GM19397 (cell line): ENCODE measurements around the gene SLC10A3.
A peak's percentile ranks its signal among the peaks of the same experiment; 100 is the strongest.
"Not testable (repeated sequence)": the region's sequence is repeated elsewhere in the genome, so short reads cannot be mapped to it uniquely, and the experiment has no call there.

Experiments
- ATAC-seq: cut with Tn5 transposase; IDR thresholded peaks from one replicate; pipeline ENCODE4 v1.9.1; 2021; ENCODE audit warnings: mild to moderate bottlenecking, moderate library complexity; ENCODE audit not compliant: unreplicated experiment

Gene SLC10A3

DNA sequence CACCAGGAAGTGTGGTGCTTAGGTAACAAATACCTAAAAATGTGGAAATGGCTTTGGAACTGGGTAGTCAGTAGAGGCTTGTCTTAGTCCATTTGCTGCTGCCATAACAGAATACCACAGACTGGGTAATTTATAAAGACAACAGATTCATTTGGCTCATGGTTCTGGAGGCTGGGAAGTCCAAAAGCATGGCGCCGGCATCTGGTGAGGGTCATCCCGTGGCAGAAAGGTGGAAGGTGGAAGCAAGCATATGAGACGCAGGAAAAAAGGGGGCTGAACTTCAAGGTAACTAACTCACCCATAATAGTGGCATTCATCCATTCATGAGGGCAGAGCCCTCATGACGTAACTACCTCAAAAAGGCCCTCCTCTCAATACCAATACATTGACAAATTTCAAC, 19.0 kb upstream of the SLC10A3 start:
- no peak for ATAC-seq

DNA sequence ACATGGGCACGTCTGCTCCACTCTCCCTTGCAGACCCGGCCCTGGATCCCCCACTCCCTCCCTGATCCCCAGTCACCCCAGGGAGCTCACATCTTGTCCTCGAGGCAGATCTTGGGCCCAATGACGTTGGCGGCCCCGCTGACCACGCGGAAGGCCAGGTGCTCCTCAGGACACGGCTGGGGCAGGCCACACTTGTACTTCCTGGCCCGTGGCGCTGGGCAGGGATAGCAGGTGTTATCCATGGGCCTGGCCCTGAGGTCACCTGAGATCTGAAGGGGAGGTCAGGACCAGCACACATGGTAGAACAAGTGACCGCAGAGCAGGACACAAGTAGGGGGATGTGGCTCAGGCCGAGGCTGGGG, 17.9 kb upstream of the SLC10A3 start:
- ATAC-seq, result no peak

DNA sequence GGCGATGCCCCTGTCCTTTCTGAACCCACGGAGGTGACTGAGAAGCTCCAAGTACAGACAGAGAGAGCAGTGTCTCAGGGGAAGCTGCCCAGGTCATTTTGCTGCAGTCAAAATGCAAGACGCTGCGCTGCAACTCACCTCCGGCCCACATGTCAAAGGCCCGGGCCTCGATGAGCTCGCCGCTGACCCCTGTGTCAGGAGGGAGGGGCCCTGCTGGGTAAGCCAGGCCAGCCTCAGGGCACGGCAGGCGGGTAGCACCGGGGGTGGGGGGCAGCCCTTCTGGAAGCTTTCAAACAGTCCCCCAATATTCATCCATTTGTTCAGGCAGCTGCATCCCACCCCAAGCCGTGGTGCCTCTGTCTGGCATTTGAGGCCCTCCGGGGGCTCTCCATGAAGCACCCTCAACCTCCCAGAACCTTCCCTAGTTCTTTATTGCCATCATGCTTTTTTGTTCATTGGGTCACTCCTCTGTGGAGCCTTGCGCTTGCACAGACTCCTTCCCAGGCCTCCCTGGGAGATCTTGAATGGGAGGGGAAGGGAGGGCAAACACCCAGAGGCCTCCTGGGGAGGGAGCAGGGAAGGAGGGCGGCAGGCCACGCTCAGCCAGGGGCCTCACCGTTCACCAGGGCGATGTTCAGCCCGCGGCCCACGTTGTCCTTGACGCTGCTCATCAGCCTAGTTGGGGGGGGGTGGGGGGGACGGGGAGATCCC, 17.4 kb upstream of the SLC10A3 start:
- ATAC-seq, result no peak

- ATAC-seq, result no peak
Observed at GRCh38 chrX:154506483-154507332, 16.3 kb upstream of the SLC10A3 start.

DNA sequence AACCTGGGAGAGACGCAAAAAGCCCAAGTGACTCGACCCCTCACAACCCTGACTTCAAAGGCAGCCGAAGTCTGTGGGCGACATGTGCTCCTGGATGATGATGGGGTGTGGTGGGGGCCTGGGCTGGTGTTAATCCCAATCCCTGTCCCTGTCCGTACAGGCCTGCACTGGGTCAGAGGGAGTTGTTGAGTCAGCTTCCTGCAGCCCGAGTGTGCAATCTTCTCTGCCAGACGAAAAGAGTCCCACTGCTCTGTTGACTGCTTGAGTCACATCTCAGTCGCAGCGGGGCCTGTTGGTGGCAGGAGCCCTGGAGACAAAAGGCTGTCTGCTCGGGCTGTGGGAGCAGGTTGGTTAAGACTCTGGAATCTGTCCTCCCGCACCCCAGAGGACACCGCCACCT, 15.3 kb upstream of the SLC10A3 start:
- ATAC-seq, result no peak

DNA sequence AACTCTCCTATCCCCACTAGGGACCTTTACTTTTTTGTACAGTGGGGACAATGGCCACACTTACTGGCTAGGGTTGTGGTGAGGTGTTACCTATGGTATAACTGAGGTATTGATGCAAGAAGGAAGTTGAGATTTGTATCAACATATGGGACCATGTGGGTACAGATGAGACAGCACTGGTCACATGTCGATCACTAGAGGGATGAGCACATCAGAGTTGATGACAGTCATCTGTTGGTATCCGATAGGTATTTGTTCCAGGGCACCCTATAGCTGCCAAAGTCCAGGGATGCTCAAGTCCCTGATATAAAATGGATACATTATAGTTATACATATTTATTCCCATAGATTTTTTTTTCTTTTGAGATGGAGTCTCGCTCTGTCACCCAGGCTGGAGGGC, 12.6 kb upstream of the SLC10A3 start:
- ATAC-seq, result no peak

DNA sequence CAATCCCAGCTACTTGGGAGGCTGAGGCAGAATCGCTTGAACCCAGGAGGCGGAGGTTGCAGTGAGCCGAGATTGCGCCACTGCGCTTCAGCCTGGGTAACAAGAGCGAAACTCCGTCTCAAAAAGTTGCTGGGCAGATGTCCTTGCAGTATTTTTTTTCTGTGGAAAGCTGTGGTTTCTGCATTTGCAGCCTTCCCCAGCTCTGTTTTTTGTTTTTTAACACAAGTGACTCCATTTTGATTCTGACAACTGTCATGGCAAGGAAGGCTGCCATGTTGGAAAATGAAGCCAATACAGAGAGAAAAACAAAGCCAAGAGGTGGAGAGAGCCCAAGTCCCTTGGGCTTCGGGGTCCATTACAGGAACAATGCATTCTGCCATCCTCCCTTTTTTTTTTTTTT, 11.7 kb upstream of the SLC10A3 start:
- no peak for ATAC-seq

- ATAC-seq, result not testable (repeated sequence)
Observed at GRCh38 chrX:154501423-154501822, 11.0 kb upstream of the SLC10A3 start.

GRCh38 chrX:154496591-154497137, 6.2 kb upstream of the SLC10A3 start:
- ATAC-seq, result not testable (repeated sequence)

DNA sequence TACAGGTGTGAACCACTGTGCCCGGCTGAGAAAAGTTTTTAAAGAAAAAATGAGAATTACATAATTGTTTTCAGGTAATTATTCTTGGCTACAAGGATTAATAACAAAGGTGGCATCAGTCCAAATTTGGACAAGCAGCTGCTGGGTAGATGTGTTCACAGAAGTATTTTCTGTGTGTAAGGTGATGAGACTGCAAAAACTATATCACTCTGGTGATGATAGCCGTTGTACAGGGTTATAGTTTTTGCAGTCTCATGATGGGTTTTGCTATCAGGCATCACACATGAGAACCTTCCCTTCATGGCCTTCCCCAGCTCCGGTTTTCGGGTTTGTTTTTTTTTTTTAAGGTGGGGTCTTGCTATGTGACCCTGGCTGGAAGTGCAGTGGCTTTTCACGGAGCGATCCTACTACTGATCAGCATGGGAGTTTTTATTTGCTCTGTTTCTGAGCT, 5.1 kb upstream of the SLC10A3 start:
- ATAC-seq, result no peak

- ATAC-seq, result no peak
Observed at GRCh38 chrX:154494715-154495114, 4.3 kb upstream of the SLC10A3 start.

DNA sequence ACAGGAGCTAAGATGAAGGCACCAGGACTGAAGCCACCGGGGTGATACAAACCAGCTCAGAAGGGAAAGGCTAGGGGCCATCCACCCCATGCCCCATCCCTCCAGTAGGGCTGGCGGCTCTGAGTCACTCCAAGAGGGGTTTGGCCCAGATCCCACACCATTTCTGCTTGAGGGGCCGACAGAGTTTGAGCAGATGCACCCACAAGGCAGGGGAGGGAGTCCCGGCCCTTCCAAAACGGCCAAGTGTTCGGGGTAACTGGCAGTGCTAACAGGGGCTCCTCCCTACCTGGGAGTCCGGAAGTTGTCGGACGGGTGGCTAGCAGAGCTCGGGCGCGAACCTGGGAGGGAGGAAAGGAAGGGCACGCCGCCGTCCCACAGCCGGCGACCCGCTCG, 412 bp downstream of the SLC10A3 start:
- peak; percentile 24 for ATAC-seq

DNA sequence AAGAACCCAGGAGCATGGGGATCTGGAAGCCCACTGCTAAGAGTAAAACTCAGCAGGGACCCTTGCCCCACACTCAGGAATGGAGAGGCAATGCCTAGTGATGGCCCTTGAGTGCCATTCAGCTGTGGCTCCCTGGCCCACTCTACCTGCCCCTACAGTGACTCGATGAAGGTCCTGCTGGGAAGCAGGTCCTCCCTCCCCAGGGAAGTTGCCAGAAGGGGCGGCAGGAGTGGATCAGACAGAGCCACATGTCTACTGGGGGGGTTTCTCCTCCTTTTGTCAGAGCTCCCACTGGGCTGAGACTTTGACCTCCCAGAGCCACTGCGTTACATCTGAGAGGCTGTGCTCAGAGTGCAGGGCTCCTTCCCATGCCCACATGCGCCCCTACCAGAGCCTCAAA, 1.2 kb downstream of the SLC10A3 start:
- no peak for ATAC-seq

DNA sequence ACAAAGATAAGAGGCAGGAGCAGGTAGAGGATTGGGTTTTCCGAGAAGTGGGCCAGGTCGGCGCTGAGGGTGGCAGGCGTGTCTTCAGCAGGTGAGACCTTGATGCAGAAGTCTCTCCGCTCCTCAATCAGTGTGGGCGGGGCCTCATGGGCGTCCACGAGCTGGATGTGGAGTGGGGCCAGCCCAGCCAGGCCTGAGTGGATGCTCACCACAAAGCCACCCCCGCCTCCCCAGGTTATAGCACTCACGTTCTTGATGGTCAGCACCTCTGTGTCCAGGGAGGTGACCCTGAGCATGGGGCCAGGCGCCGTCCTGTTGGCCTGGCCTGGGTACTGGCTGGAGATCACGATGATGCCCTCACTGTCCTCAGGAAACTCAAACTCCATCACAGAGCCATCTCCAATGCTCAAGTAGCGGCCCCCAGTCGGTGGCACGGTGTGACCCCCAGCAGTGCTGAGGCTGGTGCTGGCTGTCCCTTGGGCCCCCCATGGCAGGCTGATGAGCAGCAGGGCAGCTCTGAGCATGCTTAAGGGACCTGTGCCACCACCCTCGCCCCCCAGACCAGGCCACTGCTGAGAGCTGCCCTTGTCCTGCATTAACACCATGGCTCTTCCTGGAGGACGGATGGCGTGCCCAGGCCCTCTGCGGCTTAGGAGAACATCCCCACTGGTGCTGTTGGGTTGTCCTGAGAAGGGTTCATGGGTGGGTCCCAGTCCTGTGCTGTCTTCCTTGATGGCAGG, 1.9 kb downstream of the SLC10A3 start:
- ATAC-seq, result no peak

- no peak for ATAC-seq
Observed at GRCh38 chrX:154487518-154488290, 2.7 kb downstream of the SLC10A3 start.

GRCh38 chrX:154486396-154487207, 3.8 kb downstream of the SLC10A3 start, which contains the start of gene UBL4A:
Gene UBL4A (minus strand): TSS chrX:154486615. CDS start chrX:154486584, 31 bp downstream.
- ATAC-seq, result no peak

GRCh38 chrX:154486052-154486395, 4.4 kb downstream of the SLC10A3 start:
- ATAC-seq, result no peak

GRCh38 chrX:154485150-154486051, 5.0 kb downstream of the SLC10A3 start:
- ATAC-seq, result no peak
